Measurements from ENCODE around the gene HRG. TPM values are rescaled to one million over a fixed set of nuclear protein-coding genes. Genes with fewer than 3 reads are reported as not detected.
"Not testable (repeated sequence)": the region's sequence is repeated elsewhere in the genome, so short reads cannot be mapped to it uniquely, and the experiment has no call there.

HRG gene
- total RNA-seq, 1 experiment from 2014 or later, result not detected

GRCh38 chr3:186683979-186684378, 18.2 kb downstream of the HRG start:
- Histone ChIP-seq H3K36me3 (ENCODE audit: control insufficient read depth, insufficient read depth, low read length) (no peaks in the 10 kb centered on the region), H3K27me3 (ENCODE audit: control insufficient read depth, insufficient read depth, low read length) (peaks cover 5% of the 10 kb centered on the region; the same call in 1 of the 2 replicates), H3K27ac (ENCODE audit: low read length) (no peak overlapping the region), H3K4me1 (ENCODE audit: control insufficient read depth, insufficient read depth, low read length) (no peaks in the 10 kb centered on the region), H3K4me3 (ENCODE audit: low read depth in 2 of 2, low read length in 2 of 2) (no peak overlapping the region), H3K9me3 (ENCODE audit: control insufficient read depth, insufficient read depth, low read depth, low read length) (no peaks in the 10 kb centered on the region)
- DNase-seq (ENCODE audit: low read depth, low spot score) (no peak), ATAC-seq (no peak)
- BruUV-seq (replicated peaks), result no TSS peak
- in situ Hi-C loops (cut with HindIII; ENCODE audit: low pct_unique_long_range_greater_than_20kb, low sequenced_read_pairs), result no loop called here
- no peak for TF ChIP-seq CTCF (IDR thresholded peaks at IDR 0.05)
- no peak for TF ChIP-seq SIN3A (IDR thresholded peaks at IDR 0.05; ENCODE audit: borderline replicate concordance, insufficient read depth, low read depth, low read length)
- no peak for TF ChIP-seq REST (IDR thresholded peaks at IDR 0.05; ENCODE audit: insufficient read depth in 1 of 2, low read depth in 2 of 2, low read length in 1 of 2)
- no peak for TF ChIP-seq TCF7L2 (IDR thresholded peaks at IDR 0.05; ENCODE audit: low read depth, low read length)
- no peak for TF ChIP-seq POLR2AphosphoS5 (IDR thresholded peaks at IDR 0.05; ENCODE audit: low read depth, low read length)
- intact Hi-C loops (cut with micrococcal nuclease; ENCODE audit: unreplicated experiment), result no loop called here
- ChIA-PET CTCF (no interaction called here), POLR2A (interaction anchor here (0.5 kb wide), 1 partner anchor 32 kb away, joined by 8 read pairs; no protein-coding TSS in a partner anchor)

GRCh38 chr3:186686475-186686874, 20.7 kb downstream of the HRG start:
- POLR2A ChIA-PET, result interaction anchor here (0.6 kb wide), 1 partner anchor 17 kb away, joined by 4 read pairs; no protein-coding TSS in a partner anchor
- H3K9me3 ChIP-seq (ENCODE audit: control insufficient read depth, insufficient read depth, low read depth, low read length); H3K4me3 ChIP-seq (ENCODE audit: low read depth in 2 of 2, low read length in 2 of 2); H3K27ac ChIP-seq (ENCODE audit: low read length); CTCF ChIA-PET; H3K27me3 ChIP-seq (ENCODE audit: control insufficient read depth, insufficient read depth, low read length); H3K36me3 ChIP-seq (ENCODE audit: control insufficient read depth, insufficient read depth, low read length); ATAC-seq; BruUV-seq (replicated peaks); DNase-seq (ENCODE audit: low read depth, low spot score); H3K4me1 ChIP-seq (ENCODE audit: control insufficient read depth, insufficient read depth, low read length); intact Hi-C loops (cut with micrococcal nuclease; ENCODE audit: unreplicated experiment); in situ Hi-C loops (cut with HindIII; ENCODE audit: low pct_unique_long_range_greater_than_20kb, low sequenced_read_pairs): not testable (repeated sequence)

GRCh38 chr3:186687120-186687651, 21.4 kb downstream of the HRG start:
- H3K4me1 ChIP-seq (ENCODE audit: control insufficient read depth, insufficient read depth, low read length), result no peaks in the 10 kb centered on the region
- no peaks in the 10 kb centered on the region for H3K9me3 ChIP-seq (ENCODE audit: control insufficient read depth, insufficient read depth, low read depth, low read length)
- intact Hi-C loops (cut with micrococcal nuclease; ENCODE audit: unreplicated experiment) (no loop called here), in situ Hi-C loops (cut with HindIII; ENCODE audit: low pct_unique_long_range_greater_than_20kb, low sequenced_read_pairs) (no loop called here)
- DNase-seq (ENCODE audit: low read depth, low spot score) (no peak), ATAC-seq (no peak)
- no TSS peak for BruUV-seq (replicated peaks)
- H3K4me3 ChIP-seq (ENCODE audit: low read depth in 2 of 2, low read length in 2 of 2), result no peak overlapping the region
- peaks cover 9% of the 10 kb centered on the region; the same call in 1 of the 2 replicates for H3K27me3 ChIP-seq (ENCODE audit: control insufficient read depth, insufficient read depth, low read length)
- ChIA-PET CTCF (no interaction called here), POLR2A (no interaction called here)
- no peak overlapping the region for H3K27ac ChIP-seq (ENCODE audit: low read length)
- H3K36me3 ChIP-seq (ENCODE audit: control insufficient read depth, insufficient read depth, low read length), result no peaks in the 10 kb centered on the region
- TF ChIP-seq CTCF (IDR thresholded peaks at IDR 0.05) (no peak), SIN3A (IDR thresholded peaks at IDR 0.05; ENCODE audit: borderline replicate concordance, insufficient read depth, low read depth, low read length) (no peak), TCF7L2 (IDR thresholded peaks at IDR 0.05; ENCODE audit: low read depth, low read length) (no peak), REST (IDR thresholded peaks at IDR 0.05; ENCODE audit: insufficient read depth in 1 of 2, low read depth in 2 of 2, low read length in 1 of 2) (no peak), POLR2AphosphoS5 (IDR thresholded peaks at IDR 0.05; ENCODE audit: low read depth, low read length) (no peak)

All from Panc1 (cell line).